HepG2 (cell line): ENCODE data around the gene TSTD1. TPM values are rescaled to one million over a fixed set of nuclear protein-coding genes. Genes with fewer than 3 reads are reported as not detected.
A peak's percentile ranks its signal among the peaks of the same experiment; 100 is the strongest.

ENCODE experiments used
- AKNA ChIP-seq: sonication (generic); formaldehyde crosslinking; IDR thresholded peaks from 2 replicates; pipeline ENCODE4 v1.4.0; 2020; ENCODE audit warnings: missing genetic modification reagents, borderline replicate concordance
- BCL6 ChIP-seq: IDR thresholded peaks from 2 replicates; pipeline ENCODE4 v1.6.1; 2016; ENCODE audit warnings: missing genetic modification reagents, missing compliant biosample characterization
- CREM ChIP-seq, 2 experiments: sonication (generic) in 1 of 2; formaldehyde crosslinking in 1 of 2; IDR thresholded peaks; 2 replicates each; pipeline versions ENCODE4 v1.4.0 to v1.6.1; 2016 to 2020; ENCODE audit warnings: antibody characterized with exemption in 1 of 2, mild to moderate bottlenecking in 1 of 2, missing genetic modification reagents in 1 of 2
- ERF ChIP-seq: IDR thresholded peaks from 2 replicates; pipeline ENCODE4 v1.6.1; 2018; ENCODE audit warnings: missing biosample characterization, missing genetic modification reagents
- FOSL2 ChIP-seq: sonication (generic); formaldehyde crosslinking; IDR thresholded peaks from 2 replicates; pipeline ENCODE4 v1.4.0; 2020; ENCODE audit warnings: missing genetic modification reagents
- KDM5B ChIP-seq: sonication (generic); formaldehyde crosslinking; IDR thresholded peaks from 2 replicates; pipeline ENCODE4 v1.4.0; 2020; ENCODE audit warnings: missing genetic modification reagents, mild to moderate bottlenecking, borderline replicate concordance
- NCOA5 ChIP-seq: sonication (generic); formaldehyde crosslinking; IDR thresholded peaks from 2 replicates; pipeline ENCODE4 v1.4.0; 2020; ENCODE audit warnings: missing genetic modification reagents
- NR2F1 ChIP-seq, 2 experiments: fragments of 450-650 bp in 1 of 2; formaldehyde crosslinking in 1 of 2; IDR thresholded peaks; 2 replicates each; pipeline versions ENCODE4 v1.5.0 to v1.6.1; 2016 to 2020; ENCODE audit warnings: mild to moderate bottlenecking in 1 of 2, missing compliant biosample characterization in 1 of 2, missing genetic modification reagents in 1 of 2, moderate library complexity in 1 of 2
- POLR2A ChIP-seq, 2 experiments: IDR thresholded peaks; 2 replicates each; pipeline ENCODE4 v1.6.1; 2011; ENCODE audit warnings: low read depth in 2 of 2, low read length in 2 of 2, mild to moderate bottlenecking in 1 of 2, moderate library complexity in 1 of 2; ENCODE audit not compliant: insufficient read depth in 1 of 2
- PTBP1 ChIP-seq: fragments of 200-400 bp; formaldehyde crosslinking; IDR thresholded peaks from 2 replicates; pipeline ENCODE4 v1.6.1; 2018; ENCODE audit warnings: low read length, low read depth; ENCODE audit not compliant: poor library complexity, severe bottlenecking
- RXRB ChIP-seq: IDR thresholded peaks from 2 replicates; pipeline ENCODE4 v1.6.1; 2016; ENCODE audit warnings: borderline replicate concordance, missing genetic modification reagents, missing compliant biosample characterization
- SATB2 ChIP-seq: sonication (generic); formaldehyde crosslinking; IDR thresholded peaks from 2 replicates; pipeline ENCODE4 v1.5.0; 2020; ENCODE audit warnings: missing genetic modification reagents
- SOX5 ChIP-seq: IDR thresholded peaks from 2 replicates; pipeline ENCODE4 v1.6.1; 2016; ENCODE audit warnings: borderline replicate concordance
- TMF1 ChIP-seq: sonication (generic); formaldehyde crosslinking; IDR thresholded peaks from 2 replicates; pipeline ENCODE4 v1.8.1; 2022; ENCODE audit warnings: low read depth, missing genetic modification reagents
- USF2 ChIP-seq, 2 experiments: sonication (generic) in 1 of 2; formaldehyde crosslinking in 1 of 2; IDR thresholded peaks; 2 replicates each; pipeline versions ENCODE4 v1.5.1 to v1.6.1; 2011 to 2020; ENCODE audit warnings: borderline replicate concordance in 1 of 2, low read depth in 1 of 2, low read length in 1 of 2, mild to moderate bottlenecking in 1 of 2, missing genetic modification reagents in 1 of 2, moderate library complexity in 1 of 2
- ZNF256 ChIP-seq: sonication (generic); formaldehyde crosslinking; conservative IDR thresholded peaks from 2 replicates; pipeline ENCODE4 v1.4.0; 2020; ENCODE audit warnings: missing genetic modification reagents
- ZNF333 ChIP-seq: sonication (generic); formaldehyde crosslinking; IDR thresholded peaks from 2 replicates; pipeline ENCODE4 v1.4.0; 2020; ENCODE audit warnings: mild to moderate bottlenecking, missing genetic modification reagents, borderline replicate concordance
- ZNF549 ChIP-seq: sonication (generic); formaldehyde crosslinking; IDR thresholded peaks from 2 replicates; pipeline ENCODE4 v1.5.0; 2020; ENCODE audit warnings: missing genetic modification reagents
- ZNF644 ChIP-seq: IDR thresholded peaks from 2 replicates; pipeline ENCODE4 v1.6.1; 2016; ENCODE audit warnings: low read depth
- ZNF766 ChIP-seq: sonication (generic); formaldehyde crosslinking; IDR thresholded peaks from 2 replicates; pipeline ENCODE4 v1.5.0; 2020; ENCODE audit warnings: missing genetic modification reagents, borderline replicate concordance
- polyA plus RNA-seq, 8 experiments: library from polyadenylated mRNA; depleted of rRNA in 3 of 8; stranded (reverse) in 7 of 8; unstranded in 1 of 8; fragments of >200 nt; fragmentation: Illumina TruSeq in 4 of 8; extraction: Trizol in 4 of 8; gene quantifications; 2 replicates each; pipeline versions ENCODE4 v1.2.1 to v1.2.3, GENCODE V29; 2011 to 2016; ENCODE audit warnings: low read depth in 4 of 8, missing spikeins in 1 of 8, mixed read lengths in 1 of 8; ENCODE audit not compliant: insufficient read depth in 1 of 8
- total RNA-seq, 5 experiments: library from RNA; depleted of rRNA; stranded (reverse); fragments of >200 nt; fragmentation: Illumina TruSeq; extraction: Trizol; gene quantifications; 2 replicates each; pipeline ENCODE4 v1.2.3, GENCODE V29; 2016; ENCODE audit warnings: low read depth in 1 of 5
- TF ChIP-seq, protein P1 (sequence below): sonication (generic); formaldehyde crosslinking; IDR thresholded peaks from 2 replicates; pipeline ENCODE4 v1.8.1; 2023; ENCODE audit warnings: mild to moderate bottlenecking, missing genetic modification reagents, borderline replicate concordance
- TF ChIP-seq, protein P2 (sequence below): sonication (generic); formaldehyde crosslinking; IDR thresholded peaks from 2 replicates; pipeline ENCODE4 v1.8.0; 2023; ENCODE audit warnings: mild to moderate bottlenecking, missing genetic modification reagents

The TSTD1 gene
- total and polyA plus RNA-seq, 2 of the 13 experiments (the other 11 are each of a cell fraction or from before 2014, with no cell fraction given): 0.15 to 0.31 TPM

GRCh38 chr1:161072751-161073449 lies 34.1 kb upstream of the TSTD1 start (continued):
- TF ChIP-seq AKNA (CRISPR knock-in tag) (no peak), CREM (IDR thresholded peaks at IDR 0.05) (no peak), CREM (CRISPR knock-in tag; IDR thresholded peaks at IDR 0.05) (no peak), NR2F1 (CRISPR knock-in tag; IDR thresholded peaks at IDR 0.05) (peak in 1 of 2 experiments; percentile 62; a peak in 2 of 4 replicates), NCOA5 (no peak), ZNF766 (CRISPR knock-in tag) (no peak), BCL6 (no peak), ZNF256 (CRISPR knock-in tag) (no peak), USF2 (IDR thresholded peaks at IDR 0.05; ENCODE audit: low read depth, low read length) (no peak), USF2 (CRISPR knock-in tag; IDR thresholded peaks at IDR 0.05; ENCODE audit: borderline replicate concordance) (no peak), ZNF333 (no peak), TMF1 (no peak), ZNF549 (CRISPR knock-in tag) (no peak), ERF (CRISPR knock-in tag) (no peak), KDM5B (CRISPR knock-in tag) (0 out of 2 replicates have a peak, but pooled peaks have one; percentile 19), SOX5 (CRISPR knock-in tag) (peak; percentile 24; the same call in 1 of the 2 replicates), FOSL2 (no peak), ZNF644 (CRISPR knock-in tag) (0 out of 2 replicates have a peak, but pooled peaks have one; percentile 34), RXRB (CRISPR knock-in tag) (0 out of 2 replicates have a peak, but pooled peaks have one; percentile 12), POLR2A (IDR thresholded peaks at IDR 0.05; ENCODE audit: insufficient read depth in 1 of 2, low read depth in 2 of 2, low read length in 2 of 2) (0 out of 4 replicates have a peak, but pooled peaks of 1 of the 2 experiments have one; percentile 3), PTBP1 (no peak), SATB2 (CRISPR knock-in tag) (no peak)
- TF ChIP-seq, protein P1, sequence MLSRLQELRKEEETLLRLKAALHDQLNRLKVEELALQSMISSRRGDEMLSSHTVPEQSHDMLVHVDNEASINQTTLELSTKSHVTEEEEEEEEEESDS: no peak
- TF ChIP-seq, protein P2, sequence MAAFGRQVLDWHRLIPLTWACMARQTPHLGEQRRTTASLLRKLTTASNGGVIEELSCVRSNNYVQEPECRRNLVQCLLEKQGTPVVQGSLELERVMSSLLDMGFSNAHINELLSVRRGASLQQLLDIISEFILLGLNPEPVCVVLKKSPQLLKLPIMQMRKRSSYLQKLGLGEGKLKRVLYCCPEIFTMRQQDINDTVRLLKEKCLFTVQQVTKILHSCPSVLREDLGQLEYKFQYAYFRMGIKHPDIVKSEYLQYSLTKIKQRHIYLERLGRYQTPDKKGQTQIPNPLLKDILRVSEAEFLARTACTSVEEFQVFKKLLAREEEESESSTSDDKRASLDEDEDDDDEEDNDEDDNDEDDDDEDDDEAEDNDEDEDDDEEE (CRISPR knock-in tag): no peak
